ENCODE results near the gene AANAT. TPM values are rescaled to one million over a fixed set of nuclear protein-coding genes. Genes with fewer than 3 reads are reported as not detected.

The AANAT gene
- polyA plus RNA-seq, 2 of the 4 experiments (the other 2 are of a cell fraction): 0.08 TPM; not detected in 1

- POLR2A ChIA-PET: no interaction called here
- TF ChIP-seq, protein P1, sequence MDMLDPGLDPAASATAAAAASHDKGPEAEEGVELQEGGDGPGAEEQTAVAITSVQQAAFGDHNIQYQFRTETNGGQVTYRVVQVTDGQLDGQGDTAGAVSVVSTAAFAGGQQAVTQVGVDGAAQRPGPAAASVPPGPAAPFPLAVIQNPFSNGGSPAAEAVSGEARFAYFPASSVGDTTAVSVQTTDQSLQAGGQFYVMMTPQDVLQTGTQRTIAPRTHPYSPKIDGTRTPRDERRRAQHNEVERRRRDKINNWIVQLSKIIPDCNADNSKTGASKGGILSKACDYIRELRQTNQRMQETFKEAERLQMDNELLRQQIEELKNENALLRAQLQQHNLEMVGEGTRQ (IDR thresholded peaks at IDR 0.05): no peak
- TF ChIP-seq TP53 (CRISPR knock-in tag; IDR thresholded peaks at IDR 0.05) (no peak), SREBF2 (IDR thresholded peaks at IDR 0.05) (no peak), MAZ (IDR thresholded peaks at IDR 0.05; ENCODE audit: borderline replicate concordance, low read depth, low read length) (no peak), ZC3H11A (IDR thresholded peaks at IDR 0.05) (no peak)
- FAIRE-seq: no peak
Observed at GRCh38 chr17:76477576-76477975, 10.2 kb downstream of the AANAT start.

DNA sequence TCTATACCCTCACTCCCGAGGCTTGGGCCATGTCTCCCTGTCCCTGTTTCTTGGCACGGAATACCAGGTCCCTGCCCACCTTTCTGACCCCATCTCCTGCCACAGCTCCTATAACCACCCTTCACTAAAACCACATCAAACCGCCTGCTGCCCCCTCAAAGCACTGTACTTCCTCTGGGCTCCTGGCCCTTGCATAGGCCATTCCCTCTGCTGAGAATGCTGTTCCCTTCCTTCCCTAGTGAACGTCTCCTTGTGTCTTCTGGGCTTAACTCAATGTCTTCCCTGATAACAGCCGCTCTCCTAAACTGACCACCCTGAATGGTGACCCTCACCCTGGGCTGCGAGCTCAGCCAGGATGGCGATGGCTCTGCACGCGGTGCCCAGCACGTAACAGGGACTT is 10.7 kb downstream of the AANAT start:
- ChIA-PET CTCF (interaction anchor here (0.6 to 64.5 kb wide), 7 partner anchors 15 to 134 kb away, joined by 3 to 1994 read pairs (median 6); partner anchors contain the start of genes AANAT, RHBDF2, SPHK1 and UBE2O), POLR2A (no interaction called here)
- no peak for ATAC-seq
- H3K4me3 ChIP-seq: no peak overlapping the region
- no peak for TF ChIP-seq EP300 (IDR thresholded peaks at IDR 0.05)
- no peak for TF ChIP-seq NFE2L2 (conservative IDR thresholded peaks at IDR 0.05; ENCODE audit: low read length)
- TF ChIP-seq CBX8 (IDR thresholded peaks at IDR 0.05): no peak
- no peak for TF ChIP-seq PHF8 (IDR thresholded peaks at IDR 0.05; ENCODE audit: borderline replicate concordance, low read depth)
- TF ChIP-seq POLR2AphosphoS2 (conservative IDR thresholded peaks at IDR 0.05; ENCODE audit: low read length): no peak
- TF ChIP-seq NR3C1 (IDR thresholded peaks at IDR 0.05): no peak
- TF ChIP-seq ZNF302 (CRISPR knock-in tag; IDR thresholded peaks at IDR 0.05): no peak
- TF ChIP-seq ZSCAN20 (CRISPR knock-in tag; IDR thresholded peaks at IDR 0.05): no peak
- TF ChIP-seq, protein P2, sequence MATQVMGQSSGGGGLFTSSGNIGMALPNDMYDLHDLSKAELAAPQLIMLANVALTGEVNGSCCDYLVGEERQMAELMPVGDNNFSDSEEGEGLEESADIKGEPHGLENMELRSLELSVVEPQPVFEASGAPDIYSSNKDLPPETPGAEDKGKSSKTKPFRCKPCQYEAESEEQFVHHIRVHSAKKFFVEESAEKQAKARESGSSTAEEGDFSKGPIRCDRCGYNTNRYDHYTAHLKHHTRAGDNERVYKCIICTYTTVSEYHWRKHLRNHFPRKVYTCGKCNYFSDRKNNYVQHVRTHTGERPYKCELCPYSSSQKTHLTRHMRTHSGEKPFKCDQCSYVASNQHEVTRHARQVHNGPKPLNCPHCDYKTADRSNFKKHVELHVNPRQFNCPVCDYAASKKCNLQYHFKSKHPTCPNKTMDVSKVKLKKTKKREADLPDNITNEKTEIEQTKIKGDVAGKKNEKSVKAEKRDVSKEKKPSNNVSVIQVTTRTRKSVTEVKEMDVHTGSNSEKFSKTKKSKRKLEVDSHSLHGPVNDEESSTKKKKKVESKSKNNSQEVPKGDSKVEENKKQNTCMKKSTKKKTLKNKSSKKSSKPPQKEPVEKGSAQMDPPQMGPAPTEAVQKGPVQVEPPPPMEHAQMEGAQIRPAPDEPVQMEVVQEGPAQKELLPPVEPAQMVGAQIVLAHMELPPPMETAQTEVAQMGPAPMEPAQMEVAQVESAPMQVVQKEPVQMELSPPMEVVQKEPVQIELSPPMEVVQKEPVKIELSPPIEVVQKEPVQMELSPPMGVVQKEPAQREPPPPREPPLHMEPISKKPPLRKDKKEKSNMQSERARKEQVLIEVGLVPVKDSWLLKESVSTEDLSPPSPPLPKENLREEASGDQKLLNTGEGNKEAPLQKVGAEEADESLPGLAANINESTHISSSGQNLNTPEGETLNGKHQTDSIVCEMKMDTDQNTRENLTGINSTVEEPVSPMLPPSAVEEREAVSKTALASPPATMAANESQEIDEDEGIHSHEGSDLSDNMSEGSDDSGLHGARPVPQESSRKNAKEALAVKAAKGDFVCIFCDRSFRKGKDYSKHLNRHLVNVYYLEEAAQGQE (IDR thresholded peaks at IDR 0.05): no peak
- TF ChIP-seq KDM1A (IDR thresholded peaks at IDR 0.05; ENCODE audit: low read depth): no peak
- no peak for TF ChIP-seq FOXS1 (CRISPR knock-in tag; IDR thresholded peaks at IDR 0.05)
- TF ChIP-seq POLR2A (IDR thresholded peaks at IDR 0.05; ENCODE audit: low read length): no peak
- TF ChIP-seq, protein P3, sequence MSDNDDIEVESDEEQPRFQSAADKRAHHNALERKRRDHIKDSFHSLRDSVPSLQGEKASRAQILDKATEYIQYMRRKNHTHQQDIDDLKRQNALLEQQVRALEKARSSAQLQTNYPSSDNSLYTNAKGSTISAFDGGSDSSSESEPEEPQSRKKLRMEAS (IDR thresholded peaks at IDR 0.05): no peak
- TF ChIP-seq, protein P4, sequence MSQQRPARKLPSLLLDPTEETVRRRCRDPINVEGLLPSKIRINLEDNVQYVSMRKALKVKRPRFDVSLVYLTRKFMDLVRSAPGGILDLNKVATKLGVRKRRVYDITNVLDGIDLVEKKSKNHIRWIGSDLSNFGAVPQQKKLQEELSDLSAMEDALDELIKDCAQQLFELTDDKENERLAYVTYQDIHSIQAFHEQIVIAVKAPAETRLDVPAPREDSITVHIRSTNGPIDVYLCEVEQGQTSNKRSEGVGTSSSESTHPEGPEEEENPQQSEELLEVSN (IDR thresholded peaks at IDR 0.05; ENCODE audit: borderline replicate concordance, low read depth): no peak
- 93% methylated on average over 10 of the region's 10 CpGs for WGBS (ENCODE audit: missing lambda C conversion rate)
- no peak for FAIRE-seq
- H3K4me2 ChIP-seq: no peak overlapping the region
- no peaks in the 10 kb centered on the region for H3K4me1 ChIP-seq
- H3K27ac ChIP-seq: no peak overlapping the region
- no peak for DNase-seq (ENCODE audit: low read depth in 1 of 2, low spot score in 1 of 2)
- H3K9me3 ChIP-seq: no peaks in the 10 kb centered on the region

More at GRCh38 chr17:76477576-76477975, 10.2 kb downstream of the AANAT start:
- no peak overlapping the region for H3K27ac ChIP-seq
- no peak overlapping the region for H3K4me2 ChIP-seq
- CTCF ChIA-PET: interaction anchor here (1.2 to 64.5 kb wide), 6 partner anchors 15 to 135 kb away, joined by 3 to 1994 read pairs (median 9); partner anchors contain the start of genes AANAT, RHBDF2, SPHK1 and UBE2O
- H3K9me3 ChIP-seq: no peaks in the 10 kb centered on the region
- H3K4me1 ChIP-seq: no peaks in the 10 kb centered on the region
- DNase-seq (ENCODE audit: low read depth in 1 of 2, low spot score in 1 of 2): no peak
- ATAC-seq: no peak
- WGBS (ENCODE audit: missing lambda C conversion rate): 93% methylated on average over 13 of the region's 15 CpGs
- no peak overlapping the region for H3K4me3 ChIP-seq
